Adrenal gland (tissue), 5 donors: ENCODE measurements around the gene XYLT1.

Source experiments
- POLR2A ChIP-seq, 2 donors: fragments of 450-650 bp; IDR thresholded peaks; one replicate each; pipeline ENCODE4 v1.6.1; 2017; ENCODE audit warnings: antibody characterized with exemption in 2 of 2, mild to moderate bottlenecking in 2 of 2, moderate library complexity in 1 of 2
- TF ChIP-seq, protein P1 (sequence below), 6 experiments: fragments of 450-650 bp in 4 of 6; fragments of 200-600 bp in 2 of 6; sonication (generic) in 1 of 6; IDR thresholded peaks; 1 replicate in 5 of 6; 2 replicates in 1 of 6; pipeline versions ENCODE4 v1.5.1 to v1.8.0; 2016 to 2021; ENCODE audit warnings: antibody characterized with exemption in 6 of 6, mild to moderate bottlenecking in 2 of 6, moderate library complexity in 1 of 6
- donor health status: DM: no; HTN: no; CAD: no.

DNA sequence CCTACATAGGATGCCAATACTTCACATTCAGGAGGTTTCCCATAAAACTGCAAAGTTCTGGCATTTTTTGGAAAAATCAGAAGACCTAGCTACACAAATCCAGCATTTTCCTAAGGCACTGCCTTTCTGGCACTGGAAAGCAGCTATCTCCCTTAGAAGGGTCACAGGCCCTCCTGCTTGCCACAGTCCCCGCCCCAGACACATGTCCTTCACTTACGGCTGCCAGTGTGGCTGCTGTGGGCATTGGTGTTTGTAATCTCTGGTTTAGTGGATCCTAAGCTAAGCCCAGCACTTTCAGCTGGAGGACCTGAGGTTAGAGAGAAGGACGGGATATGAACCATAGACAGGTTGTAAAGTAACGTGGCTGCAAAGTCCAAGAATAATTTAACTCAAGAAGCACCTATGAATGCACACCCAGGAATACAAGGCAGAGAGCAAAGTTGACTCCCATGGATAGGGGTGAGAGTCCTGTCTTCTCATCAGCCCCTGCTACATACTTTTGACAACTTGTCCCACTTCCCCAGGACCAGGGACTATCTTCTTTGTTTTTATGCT, 100.0 kb downstream of the XYLT1 start:
- TF ChIP-seq, protein P1, sequence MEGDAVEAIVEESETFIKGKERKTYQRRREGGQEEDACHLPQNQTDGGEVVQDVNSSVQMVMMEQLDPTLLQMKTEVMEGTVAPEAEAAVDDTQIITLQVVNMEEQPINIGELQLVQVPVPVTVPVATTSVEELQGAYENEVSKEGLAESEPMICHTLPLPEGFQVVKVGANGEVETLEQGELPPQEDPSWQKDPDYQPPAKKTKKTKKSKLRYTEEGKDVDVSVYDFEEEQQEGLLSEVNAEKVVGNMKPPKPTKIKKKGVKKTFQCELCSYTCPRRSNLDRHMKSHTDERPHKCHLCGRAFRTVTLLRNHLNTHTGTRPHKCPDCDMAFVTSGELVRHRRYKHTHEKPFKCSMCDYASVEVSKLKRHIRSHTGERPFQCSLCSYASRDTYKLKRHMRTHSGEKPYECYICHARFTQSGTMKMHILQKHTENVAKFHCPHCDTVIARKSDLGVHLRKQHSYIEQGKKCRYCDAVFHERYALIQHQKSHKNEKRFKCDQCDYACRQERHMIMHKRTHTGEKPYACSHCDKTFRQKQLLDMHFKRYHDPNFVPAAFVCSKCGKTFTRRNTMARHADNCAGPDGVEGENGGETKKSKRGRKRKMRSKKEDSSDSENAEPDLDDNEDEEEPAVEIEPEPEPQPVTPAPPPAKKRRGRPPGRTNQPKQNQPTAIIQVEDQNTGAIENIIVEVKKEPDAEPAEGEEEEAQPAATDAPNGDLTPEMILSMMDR (IDR thresholded peaks at IDR 0.05), result no peak
- TF ChIP-seq POLR2A (IDR thresholded peaks at IDR 0.05), result no peak
